Measurements from ENCODE around the gene PRDM16.

PRDM16 gene

DNA sequence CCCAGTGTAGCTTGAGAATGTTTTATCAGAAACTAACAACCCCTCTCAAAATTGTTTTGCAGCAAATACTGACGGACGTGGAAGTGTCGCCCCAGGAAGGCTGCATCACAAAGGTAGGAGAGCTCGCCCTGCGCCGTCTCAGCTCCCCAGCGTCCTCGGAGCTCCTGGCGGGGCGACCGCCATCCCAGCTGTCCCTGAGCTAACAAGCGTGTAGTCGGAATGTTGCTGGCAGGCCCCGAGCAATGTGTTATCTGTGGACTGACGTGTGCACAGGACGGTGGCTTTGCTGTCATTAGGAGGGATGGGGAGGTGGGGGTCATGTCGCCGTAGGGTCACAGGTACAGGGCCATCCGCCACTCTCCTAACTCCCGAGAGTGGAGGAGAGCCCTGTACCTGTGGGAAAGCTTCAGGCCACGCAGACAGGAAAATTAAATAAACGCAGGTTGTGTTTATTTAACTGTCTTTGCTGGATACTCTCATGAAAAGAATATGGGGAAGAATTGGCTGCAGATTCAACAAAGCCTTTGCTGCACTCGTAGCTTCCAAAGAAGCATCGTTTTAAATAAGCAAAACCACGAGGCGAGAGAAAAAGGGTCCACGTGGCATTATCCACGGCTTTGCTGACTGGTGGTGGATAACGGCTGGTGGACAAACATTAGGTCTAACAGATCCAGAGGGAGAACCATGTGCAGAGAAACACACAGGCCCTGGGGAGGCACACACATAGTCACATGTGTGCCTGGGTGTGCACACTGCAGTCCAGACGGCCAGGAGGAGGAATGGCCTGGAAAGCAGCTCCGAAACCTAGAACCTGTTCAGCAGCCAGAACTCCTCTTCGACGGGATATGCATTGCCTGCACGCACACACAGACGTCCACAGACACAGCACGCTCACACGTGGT, 175.3 kb downstream of the PRDM16 start:
- no peak for DNase-seq (ENCODE audit: low spot score)

GRCh38 chr1:3244927-3245315, 175.9 kb downstream of the PRDM16 start:
- DNase-seq (ENCODE audit: low spot score): no peak

DNA sequence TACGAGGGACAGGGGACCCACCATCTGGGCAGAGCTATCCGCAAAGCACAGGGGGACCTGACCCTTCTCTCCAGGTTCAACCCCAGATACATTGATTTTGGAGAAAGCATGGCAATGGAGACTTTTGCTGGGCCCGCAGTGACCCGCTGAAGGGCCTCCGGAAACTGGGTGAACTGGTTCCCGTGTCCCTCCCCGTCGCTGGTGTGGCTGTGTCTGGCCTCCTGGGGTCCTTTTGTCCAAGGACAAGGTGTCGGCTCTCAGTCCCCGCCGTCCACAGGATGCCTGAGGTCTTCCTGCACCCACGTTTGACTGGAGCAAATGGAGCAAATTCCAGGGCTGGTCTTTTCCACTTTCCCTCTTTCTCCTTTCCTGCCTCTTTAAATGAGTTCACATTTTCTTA, 176.3 kb downstream of the PRDM16 start:
- DNase-seq (ENCODE audit: low spot score): no peak

DNA sequence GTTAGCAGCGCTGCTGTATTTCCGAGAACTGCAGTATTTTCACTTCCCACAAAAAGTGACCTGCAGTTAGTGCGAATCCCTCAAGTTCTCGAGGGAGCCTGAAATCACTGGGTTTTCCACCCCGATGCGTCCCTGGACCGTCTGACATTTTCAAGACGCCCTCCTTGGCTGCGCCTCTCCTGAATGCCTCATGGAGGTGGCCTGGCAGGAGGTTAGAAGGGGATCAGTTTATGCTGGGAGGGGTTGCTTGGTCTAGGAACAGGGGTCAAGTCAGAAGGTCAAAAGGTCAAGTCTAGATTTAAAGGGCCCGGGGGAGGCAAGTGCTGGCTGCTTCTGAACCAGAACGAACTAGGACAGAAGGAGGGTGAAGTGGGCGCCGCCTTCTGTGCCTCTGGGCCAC, 176.8 kb downstream of the PRDM16 start:
- DNase-seq (ENCODE audit: low spot score): no peak

- no peak for DNase-seq (ENCODE audit: low spot score)
These were observed 177.2 kb downstream of the PRDM16 start for GRCh38 chr1:3246251-3246650.

DNA sequence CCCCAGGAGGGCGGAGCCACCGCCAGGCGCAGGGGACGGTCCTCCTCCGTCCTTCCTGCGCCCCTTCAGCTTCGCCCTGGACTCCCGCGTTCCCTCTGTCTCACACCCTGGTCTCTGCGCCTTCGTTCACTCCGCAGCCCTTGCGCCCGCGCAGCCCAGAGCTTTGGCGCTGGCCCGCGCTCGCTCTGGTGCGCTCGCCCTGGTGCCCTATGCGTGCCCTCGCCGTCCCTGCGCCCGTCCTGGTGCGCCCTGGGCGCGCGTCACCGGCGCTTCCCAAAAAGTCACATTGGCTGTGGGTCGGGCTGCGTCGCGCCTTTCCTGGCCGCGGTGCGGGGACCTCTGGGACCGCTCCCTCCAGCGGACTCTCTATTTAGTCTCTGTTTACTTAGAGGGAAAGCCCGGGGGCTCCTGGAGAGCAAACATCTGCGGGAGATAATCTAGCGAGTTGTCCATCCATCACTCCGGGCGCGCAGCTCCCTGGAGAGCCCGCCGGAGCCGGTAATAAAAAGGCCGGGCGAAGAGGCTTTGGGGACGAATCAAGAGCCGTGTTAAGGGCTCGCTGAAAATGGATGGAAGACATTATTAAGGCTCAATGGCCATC, 178.6 kb downstream of the PRDM16 start:
- DNase-seq (ENCODE audit: low spot score): no peak

DNA sequence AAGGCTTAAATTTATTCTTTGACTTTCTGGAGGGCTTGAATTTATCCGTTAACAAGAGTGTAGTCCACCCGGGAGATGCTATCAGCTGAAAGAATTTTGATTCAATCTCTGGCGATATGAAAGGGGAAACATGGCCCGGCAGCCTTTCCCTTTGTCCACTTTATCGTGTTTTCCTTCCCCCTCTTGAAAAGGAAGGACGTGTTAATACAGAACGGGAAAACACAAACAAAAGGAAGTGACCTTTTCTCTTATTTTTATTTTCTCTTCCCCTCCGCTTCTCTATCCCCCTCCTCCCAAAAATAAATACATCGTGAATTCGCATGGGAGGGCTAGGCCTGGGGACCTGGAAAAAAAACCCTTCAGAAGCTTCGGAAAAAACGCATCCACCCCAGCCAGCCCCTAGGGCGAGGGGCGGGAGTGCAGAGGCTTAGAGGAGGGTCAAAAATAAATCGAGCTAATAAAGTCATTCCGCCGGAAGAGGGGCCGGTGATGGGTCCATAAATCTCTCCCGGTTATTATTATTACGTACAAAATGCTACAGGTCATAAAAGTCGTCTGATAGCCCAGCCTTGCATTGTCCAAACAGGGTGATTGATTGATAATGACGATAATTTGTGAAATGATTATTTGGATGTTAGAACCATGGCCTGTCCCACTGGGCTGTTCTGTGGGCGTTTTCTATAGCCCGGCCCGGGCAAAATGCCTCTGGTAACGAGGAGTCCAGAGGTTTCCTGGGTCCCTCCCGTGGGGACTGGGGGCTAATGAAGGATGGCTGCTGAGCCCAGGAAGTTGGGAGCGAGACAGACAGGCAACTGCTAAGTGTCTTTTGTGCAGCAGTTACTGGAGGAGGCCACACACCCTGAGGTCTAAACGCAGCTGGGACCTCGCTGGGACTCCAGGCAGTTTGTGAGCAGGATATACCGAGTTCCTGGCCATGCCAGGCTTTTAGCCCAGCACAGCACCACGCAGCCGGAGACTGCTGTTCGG, 179.4 kb downstream of the PRDM16 start:
- no peak for DNase-seq (ENCODE audit: low spot score)

DNA sequence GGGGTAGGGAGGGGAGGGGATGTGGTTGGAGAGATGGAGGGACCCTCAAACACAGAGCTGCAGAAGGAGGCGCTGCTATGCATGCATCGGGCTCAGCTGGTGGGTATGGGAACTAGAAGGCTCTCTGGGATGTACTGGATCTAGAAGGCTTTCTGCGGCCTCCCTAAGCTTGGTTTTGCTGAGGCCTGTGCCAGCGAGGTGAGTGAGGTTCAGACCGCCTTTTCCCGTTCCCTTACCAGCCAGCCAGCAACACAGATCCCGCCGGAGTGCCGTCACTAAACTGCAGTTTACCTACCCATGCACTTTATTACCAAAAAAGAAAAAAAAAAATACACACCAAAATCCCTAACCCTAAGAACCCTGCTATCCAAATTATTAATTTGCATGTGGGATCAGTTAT, 180.2 kb downstream of the PRDM16 start:
- no peak for DNase-seq (ENCODE audit: low spot score)

DNA sequence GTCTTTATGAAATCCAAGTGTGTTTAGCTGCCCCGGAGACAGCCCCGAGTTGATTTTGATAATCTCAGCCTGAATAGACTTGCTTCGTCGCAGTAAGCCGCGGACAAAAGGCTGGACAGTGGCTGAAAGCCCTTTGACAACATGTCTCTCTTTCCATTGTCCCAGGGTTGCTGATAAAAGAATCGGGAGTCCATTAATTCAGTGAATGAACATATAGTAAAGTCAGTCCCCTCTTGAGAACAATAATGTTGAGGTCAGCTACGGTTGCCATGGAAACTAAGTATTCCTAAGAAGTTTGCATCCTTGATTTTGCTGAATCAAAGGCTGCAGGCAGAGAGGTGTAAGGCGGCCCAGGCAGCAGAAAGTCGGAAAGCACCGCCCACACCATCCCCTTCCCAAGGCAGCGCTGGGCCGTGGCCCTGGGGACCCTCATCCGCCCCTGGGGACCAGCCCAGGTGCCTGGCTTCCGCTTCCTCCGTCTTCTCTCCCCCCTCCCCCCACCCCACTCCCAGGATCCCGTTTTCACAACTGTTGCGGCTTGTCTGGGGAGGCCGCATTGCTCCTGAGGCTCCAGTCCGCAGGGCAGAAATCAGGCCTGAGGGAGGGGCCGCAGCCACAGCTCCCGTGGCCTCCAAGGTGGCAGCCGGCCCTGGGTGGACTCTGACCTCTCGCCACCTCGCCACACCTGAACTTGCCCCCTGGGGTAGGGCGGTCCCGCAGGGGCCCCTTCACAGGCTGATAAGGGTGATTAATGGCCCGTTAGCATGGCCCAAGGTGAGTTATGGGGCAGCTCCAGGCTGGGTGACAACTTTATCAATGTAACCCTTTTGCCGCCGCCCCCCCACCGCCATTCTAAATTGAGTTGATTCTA, 180.9 kb downstream of the PRDM16 start:
- no peak for DNase-seq (ENCODE audit: low spot score)

GRCh38 chr1:3250624-3251023, 181.6 kb downstream of the PRDM16 start:
- DNase-seq (ENCODE audit: low spot score): no peak

DNA sequence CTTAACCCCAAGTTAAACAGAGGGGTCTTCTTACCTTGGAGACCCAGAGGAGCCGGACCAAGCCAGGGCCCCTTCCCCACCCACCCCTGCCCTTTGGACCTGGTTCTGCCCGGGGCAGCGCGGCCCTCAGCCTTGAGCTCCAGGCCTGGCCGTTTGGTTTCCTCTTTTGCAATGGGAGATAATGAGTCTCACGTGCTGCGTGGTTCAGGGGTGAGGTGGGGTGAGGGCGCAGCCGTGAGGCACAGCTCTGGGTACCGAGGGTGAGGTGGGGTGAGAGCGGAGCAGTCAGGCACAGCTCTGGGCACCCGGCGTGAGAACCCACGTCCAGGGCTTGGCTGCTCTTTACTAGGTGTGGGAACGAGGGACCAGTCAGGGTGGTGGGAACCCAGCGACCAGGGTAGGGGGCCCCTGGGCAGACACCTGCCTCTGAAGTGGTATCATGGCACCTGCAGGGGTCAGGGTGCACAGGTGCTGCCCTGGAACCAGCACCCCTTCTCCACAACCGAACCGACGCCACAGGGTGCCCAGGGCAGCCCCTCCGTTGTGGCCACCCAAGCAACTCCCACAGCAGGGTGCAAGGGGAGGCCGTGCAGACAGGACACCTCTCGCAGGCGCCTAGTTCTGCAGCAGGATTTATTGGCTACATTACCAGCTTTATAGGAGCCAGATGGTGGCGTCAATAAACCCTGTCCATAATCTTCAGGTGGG, 182.2 kb downstream of the PRDM16 start:
- no peak for DNase-seq (ENCODE audit: low spot score)

DNA sequence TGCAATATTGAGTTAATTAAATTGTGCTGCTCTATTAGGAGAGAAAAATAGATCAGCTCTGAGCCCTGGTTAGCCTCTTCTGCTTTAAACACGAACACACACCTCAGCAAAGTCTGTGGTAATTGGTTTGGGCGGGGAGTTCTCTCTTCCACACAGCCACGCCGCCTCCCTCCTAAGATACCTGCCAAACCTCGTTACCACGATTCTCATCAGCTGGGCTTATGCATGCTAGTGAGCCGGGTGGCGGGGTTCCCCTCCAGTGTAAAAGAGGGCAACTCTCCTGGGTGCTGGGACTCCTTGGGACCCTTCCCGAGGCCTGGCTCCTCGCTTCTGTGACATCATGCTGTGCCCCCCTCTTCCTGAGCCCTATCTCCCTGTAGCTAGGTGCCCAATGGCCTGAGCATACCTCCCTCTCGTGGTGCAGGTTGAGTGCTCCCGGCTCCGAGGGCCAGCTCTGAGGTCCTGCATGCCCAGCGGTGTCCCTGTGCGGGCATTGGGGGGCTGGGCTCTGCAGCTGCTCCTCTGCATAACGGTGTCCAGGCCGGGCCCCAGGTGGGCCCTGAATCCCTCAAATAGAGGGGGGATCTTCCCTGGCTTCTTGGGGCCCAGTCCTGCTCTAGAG, 182.9 kb downstream of the PRDM16 start:
- no peak for DNase-seq (ENCODE audit: low spot score)

DNA sequence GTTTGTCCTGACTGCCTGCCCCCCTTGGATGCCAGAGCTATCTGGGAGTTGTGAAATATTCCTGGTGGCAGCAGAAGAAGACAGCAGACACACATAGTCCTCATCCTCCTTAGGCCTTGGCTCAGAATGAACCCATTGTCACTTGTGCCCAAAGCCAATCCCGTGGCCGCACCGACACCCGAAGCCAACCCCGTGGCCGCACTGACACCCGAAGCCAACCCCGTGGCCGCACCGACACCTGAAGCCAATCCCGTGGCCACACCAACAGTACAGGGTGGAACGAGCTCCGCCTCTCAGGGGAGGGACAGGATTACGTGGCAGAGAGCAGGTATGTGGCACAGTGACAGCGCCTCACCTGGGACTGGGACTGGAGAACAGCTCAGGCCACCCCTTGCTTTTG, 186.7 kb downstream of the PRDM16 start:
- no peak for DNase-seq (ENCODE audit: low spot score)

GRCh38 chr1:3257788-3258187, 188.8 kb downstream of the PRDM16 start:
- no peak for DNase-seq (ENCODE audit: low spot score)

- no peak for DNase-seq (ENCODE audit: low spot score)
These were observed 189.5 kb downstream of the PRDM16 start for GRCh38 chr1:3258386-3259003.

- no peak for DNase-seq (ENCODE audit: low spot score)
These were observed 190.0 kb downstream of the PRDM16 start for GRCh38 chr1:3259020-3259419.

GRCh38 chr1:3261007-3261968, 192.3 kb downstream of the PRDM16 start:
- DNase-seq (ENCODE audit: low spot score): no peak

- DNase-seq (ENCODE audit: low spot score): no peak
These were observed 193.1 kb downstream of the PRDM16 start for GRCh38 chr1:3261969-3262579.
